WTC11 (cell line): ENCODE results near the gene ERH. TPM values are rescaled to one million over a fixed set of nuclear protein-coding genes. Genes with fewer than 3 reads are reported as not detected.

ENCODE experiments used
- ATAC-seq: fragments of 200-7000 bp; cut with Tn5 transposase; 2 replicates; pipeline ENCODE4 v1.10.0; 2021; ENCODE audit warnings: mild to moderate bottlenecking, moderate library complexity
- CTCF ChIA-PET: fragments of 300-600 bp; sonication (Branson Sonifier 250); formaldehyde crosslinking; loops from one replicate; lab custom pipeline; 2021; ENCODE audit warnings: antibody characterized with exemption; lab: Charles Lee
- POLR2A ChIA-PET: fragments of 350-600 bp; sonication (Branson Sonifier 250); formaldehyde crosslinking; loops from one replicate; lab custom pipeline; 2021; ENCODE audit warnings: antibody characterized with exemption; lab: Charles Lee
- DNase-seq: peaks from one replicate; pipeline ENCODE4 v3.0.0; 2021; ENCODE audit warnings: low spot score
- H3K27ac Mint-ChIP-seq: 2 replicates; pipeline ENCODE4 v1.8.0; 2021; ENCODE audit warnings: mixed read lengths
- H3K27me3 Mint-ChIP-seq: 2 replicates; pipeline ENCODE4 v1.8.0; 2021; ENCODE audit warnings: low read depth, mild to moderate bottlenecking, moderate library complexity, mixed read lengths
- H3K36me3 Mint-ChIP-seq: 2 replicates; pipeline ENCODE4 v1.8.0; 2021; ENCODE audit warnings: mixed read lengths
- H3K4me1 Mint-ChIP-seq: 2 replicates; pipeline ENCODE4 v1.8.0; 2022; ENCODE audit warnings: mixed read lengths
- H3K4me3 Mint-ChIP-seq: 2 replicates; pipeline ENCODE4 v1.8.0; 2021; ENCODE audit warnings: mild to moderate bottlenecking, moderate library complexity, mixed read lengths
- H3K9me3 Mint-ChIP-seq: 2 replicates; pipeline ENCODE4 v1.8.0; 2021; ENCODE audit warnings: mixed read lengths
- ATF1 ChIP-seq: sonication (generic); formaldehyde crosslinking; IDR thresholded peaks from 2 replicates; pipeline ENCODE4 v1.8.1; 2023; ENCODE audit warnings: mild to moderate bottlenecking, moderate library complexity, missing genetic modification reagents
- ERG ChIP-seq: fragments of 250-450 bp; sonication (Bioruptor Pico); IDR thresholded peaks from 2 replicates; pipeline ENCODE4 v1.8.0; 2021; ENCODE audit warnings: mild to moderate bottlenecking
- RORB ChIP-seq: fragments of 250-450 bp; sonication (Bioruptor Pico); IDR thresholded peaks from 2 replicates; pipeline ENCODE4 v1.9.0; 2021; ENCODE audit warnings: mild to moderate bottlenecking
- TCF7 ChIP-seq: sonication (generic); formaldehyde crosslinking; IDR thresholded peaks from 2 replicates; pipeline ENCODE4 v1.8.0; 2022; ENCODE audit warnings: mild to moderate bottlenecking, low read depth, missing genetic modification reagents, moderate library complexity
- TP53 ChIP-seq: sonication (generic); formaldehyde crosslinking; IDR thresholded peaks from 2 replicates; pipeline ENCODE4 v1.8.1; 2023; ENCODE audit warnings: mild to moderate bottlenecking, missing genetic modification reagents
- ZNF396 ChIP-seq: fragments of 250-450 bp; sonication (Bioruptor Pico); IDR thresholded peaks from 2 replicates; pipeline ENCODE4 v1.8.0; 2021; ENCODE audit warnings: mild to moderate bottlenecking, moderate library complexity, borderline replicate concordance
- ZNF532 ChIP-seq: fragments of 250-450 bp; sonication (Bioruptor Pico); IDR thresholded peaks from 2 replicates; pipeline ENCODE4 v1.9.0; 2021; ENCODE audit warnings: mild to moderate bottlenecking, borderline replicate concordance
- total RNA-seq: library from RNA; stranded (reverse); gene quantifications from 3 replicates; pipeline ENCODE4 v1.2.3, GENCODE V29; 2021
- TF ChIP-seq, protein P1 (sequence below): fragments of 200-600 bp; IDR thresholded peaks from 2 replicates; pipeline ENCODE4 v1.8.0; 2022; ENCODE audit warnings: antibody characterized with exemption

The ERH gene
- total RNA-seq, 1 experiment from 2014 or later = 363 TPM

GRCh38 chr14:69332782-69333395, 65.2 kb downstream of the ERH start (continued):
- TF ChIP-seq, protein P1, sequence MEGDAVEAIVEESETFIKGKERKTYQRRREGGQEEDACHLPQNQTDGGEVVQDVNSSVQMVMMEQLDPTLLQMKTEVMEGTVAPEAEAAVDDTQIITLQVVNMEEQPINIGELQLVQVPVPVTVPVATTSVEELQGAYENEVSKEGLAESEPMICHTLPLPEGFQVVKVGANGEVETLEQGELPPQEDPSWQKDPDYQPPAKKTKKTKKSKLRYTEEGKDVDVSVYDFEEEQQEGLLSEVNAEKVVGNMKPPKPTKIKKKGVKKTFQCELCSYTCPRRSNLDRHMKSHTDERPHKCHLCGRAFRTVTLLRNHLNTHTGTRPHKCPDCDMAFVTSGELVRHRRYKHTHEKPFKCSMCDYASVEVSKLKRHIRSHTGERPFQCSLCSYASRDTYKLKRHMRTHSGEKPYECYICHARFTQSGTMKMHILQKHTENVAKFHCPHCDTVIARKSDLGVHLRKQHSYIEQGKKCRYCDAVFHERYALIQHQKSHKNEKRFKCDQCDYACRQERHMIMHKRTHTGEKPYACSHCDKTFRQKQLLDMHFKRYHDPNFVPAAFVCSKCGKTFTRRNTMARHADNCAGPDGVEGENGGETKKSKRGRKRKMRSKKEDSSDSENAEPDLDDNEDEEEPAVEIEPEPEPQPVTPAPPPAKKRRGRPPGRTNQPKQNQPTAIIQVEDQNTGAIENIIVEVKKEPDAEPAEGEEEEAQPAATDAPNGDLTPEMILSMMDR = no peak
- no peak for TF ChIP-seq ATF1
- TF ChIP-seq, all 79 proteins: peak for 0

- CTCF ChIA-PET = interaction anchor here (8.3 kb wide), 1 partner anchor 17 kb away, joined by 56 read pairs; no protein-coding TSS in a partner anchor
- Mint-ChIP-seq H3K9me3 (no peaks in the 10 kb centered on the region), H3K4me3 (no peak overlapping the region), H3K27ac (no peak overlapping the region), H3K4me1 (no peaks in the 10 kb centered on the region), H3K36me3 (no peaks in the 10 kb centered on the region), H3K27me3 (no peaks in the 10 kb centered on the region)
- DNase-seq = no peak
- ATAC-seq = no peak
- POLR2A ChIA-PET = no interaction called here
- TF ChIP-seq TCF7 (CRISPR knock-in tag) (no peak), RORB (CRISPR knock-in tag) (no peak), ERG (CRISPR knock-in tag) (no peak), ZNF532 (CRISPR knock-in tag) (no peak), TP53 (no peak), ZNF396 (no peak)
These were observed 66.9 kb downstream of the ERH start for GRCh38 chr14:69331206-69331605.

Other genes starting within 250 kb of the ERH start
- 28.9 to 30.3 TPM (median 29.1 TPM) in 3 replicates for gene DCAF5, start 245.2 kb downstream of the ERH start, total RNA-seq
- gene EXD2, start 206.8 kb downstream of the ERH start, total RNA-seq = 24.1 to 28.2 TPM (median 26.2 TPM) in 3 replicates
- gene GALNT16, start 138.1 kb downstream of the ERH start, total RNA-seq = 3.0 to 4.5 TPM (median 3.8 TPM) in 3 replicates
- 39.2 to 44.1 TPM (median 42.6 TPM) in 3 replicates for gene SLC39A9, start 393 bp upstream of the ERH start, total RNA-seq
- gene PLEKHD1, start 86.4 kb upstream of the ERH start, total RNA-seq = 0.85 to 1.0 TPM (median 0.87 TPM) in 3 replicates
- 1.7 to 2.2 TPM (median 2.1 TPM) in 3 replicates for gene CCDC177, start 176.6 kb upstream of the ERH start, total RNA-seq
- 6.6 to 10.1 TPM (median 8.1 TPM) in 3 replicates for gene SUSD6, start 213.3 kb upstream of the ERH start, total RNA-seq